ENCODE results near the gene SUSD2.
"Not testable (repeated sequence)": the region's sequence is repeated elsewhere in the genome, so short reads cannot be mapped to it uniquely, and the experiment has no call there.

Gene SUSD2

GRCh38 chr22:24213111-24213510 is 31.8 kb downstream of the SUSD2 start:
- DNase-seq (ENCODE audit: low read depth): not testable (repeated sequence)

GRCh38 chr22:24214467-24215285 is 33.4 kb downstream of the SUSD2 start:
- peak; percentile 28 for DNase-seq (ENCODE audit: low read depth)

DNA sequence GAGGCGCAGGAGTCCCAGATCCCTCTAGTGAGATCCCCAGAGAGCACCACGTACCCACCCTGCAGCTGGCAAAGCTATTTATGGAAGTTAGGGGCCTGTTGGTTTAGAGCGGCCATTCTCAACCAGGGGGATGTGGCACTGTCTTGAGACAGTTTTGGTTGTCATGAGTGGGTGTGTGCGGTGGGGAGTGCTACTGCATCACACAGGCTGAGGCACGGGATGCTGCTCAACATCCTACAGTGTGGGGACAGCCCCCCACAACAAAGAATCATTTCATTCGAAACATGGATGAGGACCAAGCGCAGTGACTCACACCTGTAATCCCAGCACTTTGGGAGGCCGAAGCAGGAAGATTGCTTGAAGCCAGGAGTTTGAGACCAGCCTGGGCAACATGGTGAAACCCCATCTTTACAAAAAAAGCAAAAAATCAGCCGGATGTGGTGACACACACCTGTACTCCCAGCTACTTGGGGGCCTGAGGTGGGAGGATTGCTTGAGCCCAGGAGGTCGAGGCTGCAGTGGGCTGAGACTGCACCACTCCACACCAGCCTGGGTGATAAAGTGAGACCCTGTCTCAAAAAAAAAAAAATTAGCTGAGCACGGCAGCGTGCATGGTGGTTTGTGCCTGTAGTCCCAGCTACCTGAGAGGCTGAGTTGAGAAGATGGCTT is 35.4 kb downstream of the SUSD2 start:
- no peak for DNase-seq (ENCODE audit: low read depth)

GRCh38 chr22:24217384-24217783 is 36.1 kb downstream of the SUSD2 start:
- no peak for DNase-seq (ENCODE audit: low read depth)

GRCh38 chr22:24219750-24220149 is 38.5 kb downstream of the SUSD2 start:
- DNase-seq (ENCODE audit: low read depth): no peak

DNA sequence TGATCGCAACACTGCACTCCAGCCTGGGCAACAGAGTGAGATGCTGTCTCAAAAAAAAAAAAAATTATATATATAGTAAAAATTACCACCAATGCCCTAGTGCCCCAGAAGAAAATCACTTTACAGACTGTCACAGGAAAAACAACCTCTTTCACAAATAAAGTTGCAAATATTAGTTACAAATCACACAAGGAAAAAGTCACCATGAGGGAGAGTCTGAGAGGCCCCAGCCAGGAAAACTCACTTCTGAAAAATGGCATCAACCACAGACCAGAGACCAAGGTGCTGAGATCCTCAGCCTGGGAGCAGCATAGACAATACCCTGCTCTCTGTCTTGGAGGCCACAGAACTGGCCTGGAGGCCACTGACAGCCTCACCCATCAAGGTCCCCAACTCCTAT is 43.2 kb downstream of the SUSD2 start:
- DNase-seq (ENCODE audit: low read depth): no peak

GRCh38 chr22:24225044-24225601 is 43.8 kb downstream of the SUSD2 start:
- DNase-seq (ENCODE audit: low read depth): no peak

GRCh38 chr22:24225951-24226350 is 44.7 kb downstream of the SUSD2 start:
- DNase-seq (ENCODE audit: low read depth): no peak

- DNase-seq (ENCODE audit: low read depth): no peak
Measured at GRCh38 chr22:24230911-24231656, 49.8 kb downstream of the SUSD2 start.

DNA sequence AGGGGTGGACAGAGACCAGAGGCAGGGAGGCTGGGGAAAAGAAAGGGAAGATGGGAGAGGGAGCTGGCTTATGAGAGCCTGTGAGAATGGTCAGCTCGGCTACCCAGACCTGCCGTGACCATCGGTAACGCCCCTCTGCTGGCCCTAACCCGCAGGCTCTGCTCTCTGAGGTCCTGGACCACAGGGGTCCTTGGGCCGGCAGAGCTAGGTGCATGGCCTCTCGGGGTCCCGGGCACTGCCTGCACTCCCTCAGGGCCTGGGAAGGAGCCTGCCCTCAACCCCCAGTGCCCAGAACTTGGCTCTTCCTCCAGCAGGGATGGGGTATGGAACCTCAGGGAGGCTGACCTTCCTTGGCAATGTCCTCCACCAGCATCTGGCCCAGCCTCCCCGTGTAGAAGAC is 50.4 kb downstream of the SUSD2 start:
- no peak for DNase-seq (ENCODE audit: low read depth)

GRCh38 chr22:24232124-24232523 is 50.8 kb downstream of the SUSD2 start:
- no peak for DNase-seq (ENCODE audit: low read depth)

DNA sequence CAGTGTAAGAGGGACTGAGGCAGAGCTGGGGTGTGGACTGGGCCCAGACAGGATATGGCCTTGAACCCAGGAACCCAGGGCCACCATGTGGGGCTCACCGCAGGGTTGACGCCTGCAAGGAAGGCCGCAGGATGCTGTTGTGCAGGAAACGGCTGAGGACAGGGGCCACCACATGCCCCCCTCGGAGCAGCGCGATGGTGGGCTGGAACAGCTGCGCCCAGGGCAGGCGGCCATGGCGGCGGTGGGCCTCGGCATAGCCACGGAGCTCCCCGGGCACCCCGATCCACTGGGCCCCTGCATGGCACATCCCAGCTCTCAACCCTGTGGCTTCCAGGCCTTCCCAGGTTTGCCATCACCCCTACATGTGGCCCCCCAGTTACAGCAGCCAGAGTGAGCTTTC is 51.4 kb downstream of the SUSD2 start:
- DNase-seq (ENCODE audit: low read depth): no peak

DNA sequence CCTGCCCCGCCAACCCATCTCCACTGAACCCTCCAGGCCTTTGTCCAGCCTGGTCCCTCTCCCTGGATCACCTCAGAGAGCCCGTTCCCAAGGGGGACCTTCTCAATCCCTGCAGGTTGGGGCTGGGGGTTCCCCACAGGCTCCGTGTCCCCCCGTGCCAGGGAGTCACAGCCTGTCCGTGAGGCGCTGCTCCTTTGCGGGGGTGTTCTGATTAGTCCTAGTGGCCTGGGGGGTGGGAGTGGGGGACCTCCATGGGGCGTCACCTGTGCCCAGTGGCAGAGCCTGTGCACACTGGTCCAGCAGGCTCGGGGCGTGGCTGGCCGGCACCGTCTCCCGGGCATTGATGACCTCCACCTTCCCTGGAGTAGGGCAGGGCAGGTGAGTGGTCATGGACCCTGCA is 51.9 kb downstream of the SUSD2 start:
- DNase-seq (ENCODE audit: low read depth): no peak

- DNase-seq (ENCODE audit: low read depth): no peak
Measured at GRCh38 chr22:24233816-24234215, 52.5 kb downstream of the SUSD2 start.

DNA sequence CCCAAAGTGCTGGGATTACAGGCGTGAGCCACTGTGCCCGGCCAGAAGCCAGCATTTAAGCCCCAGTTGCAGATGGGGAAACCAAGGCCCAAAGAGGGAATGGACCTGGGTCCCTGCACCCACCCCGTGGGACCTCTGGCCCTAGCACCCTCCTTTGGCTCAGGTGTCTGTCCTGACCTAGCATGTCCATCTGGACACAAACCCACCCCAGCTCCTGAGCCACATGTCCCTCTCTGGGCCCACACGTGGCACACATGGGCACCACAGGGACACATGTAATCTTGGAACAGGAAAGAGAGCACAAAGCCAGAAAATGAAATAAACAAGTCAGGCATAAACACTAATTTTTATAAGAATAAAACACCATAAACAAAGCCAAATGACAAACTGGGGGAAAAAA is 54.0 kb downstream of the SUSD2 start:
- no peak for DNase-seq (ENCODE audit: low read depth)

GRCh38 chr22:24236656-24237055 is 55.4 kb downstream of the SUSD2 start:
- no peak for DNase-seq (ENCODE audit: low read depth)

DNA sequence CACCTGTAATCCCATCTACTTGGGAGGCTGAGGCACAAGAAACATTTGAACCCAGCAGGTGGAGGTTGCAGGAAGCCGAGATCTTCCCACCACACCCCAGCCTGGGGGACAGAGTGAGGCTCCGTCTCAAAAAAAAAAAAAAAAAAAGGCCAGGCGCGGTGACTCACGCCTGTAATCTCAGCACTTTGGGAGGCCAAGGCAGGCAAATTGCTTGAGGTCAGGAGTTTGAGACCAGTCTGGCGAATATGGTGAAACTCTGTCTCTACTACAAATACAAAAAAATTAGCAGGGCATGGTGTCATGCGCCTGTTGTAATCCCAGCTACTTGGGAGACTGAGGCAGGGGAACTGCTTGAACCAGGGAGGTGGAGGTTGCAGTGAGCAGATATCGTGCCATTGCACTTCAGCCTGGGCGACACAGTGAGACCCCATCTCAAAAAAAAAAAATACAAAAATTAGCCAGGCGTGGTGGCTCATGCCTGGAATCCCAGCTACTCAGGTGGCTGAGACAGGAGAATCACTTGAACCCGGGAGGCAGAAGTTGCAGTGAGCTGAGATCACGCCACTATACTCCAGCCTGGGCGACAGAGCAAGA is 56.9 kb downstream of the SUSD2 start:
- peak; percentile 78 for DNase-seq (ENCODE audit: low read depth)

Measured in amniotic epithelial cell (primary cell).